Measurements from ENCODE around the gene LAMTOR5.

GRCh38 chr1:110387048-110387754, 20.3 kb downstream of the LAMTOR5 start:
- no peak for TF ChIP-seq CTCF (conservative IDR thresholded peaks at IDR 0.05; ENCODE audit: low read depth, low read length)
- TF ChIP-seq EZH2 (IDR thresholded peaks at IDR 0.05; ENCODE audit: borderline replicate concordance, low read depth, low read length, poor library complexity, severe bottlenecking) = no peak

Data from A673 (cell line).